CD4-positive, alpha-beta T cell (primary cell): ENCODE results near the gene ARHGEF11. TPM values are rescaled to one million over a fixed set of nuclear protein-coding genes. Genes with fewer than 3 reads are reported as not detected.

Source experiments
- ATAC-seq: fragments of 200-7000 bp; cut with Tn5 transposase; one replicate; pipeline ENCODE4 v1.10.0; 2022; ENCODE audit warnings: mild to moderate bottlenecking; ENCODE audit not compliant: poor library complexity
- CTCF ChIA-PET: fragments of 350-600 bp; sonication (Branson Sonifier 250); formaldehyde crosslinking; loops from one replicate; lab custom pipeline; 2021; ENCODE audit warnings: antibody characterized with exemption, inconsistent platforms; lab: Charles Lee
- POLR2A ChIA-PET: fragments of 350-600 bp; sonication (Branson Sonifier 250); formaldehyde crosslinking; loops from one replicate; lab custom pipeline; 2021; ENCODE audit warnings: antibody characterized with exemption, inconsistent platforms; lab: Charles Lee
- DNase-seq, 14 experiments: peaks; one replicate each; pipeline ENCODE4 v3.0.0-alpha.2; 2013 to 2020; ENCODE audit warnings: mixed read lengths in 2 of 14
- H3K27ac ChIP-seq, 2 donors: one replicate each; pipeline versions ENCODE4 v1.5.1 to v1.7.0; 2013; ENCODE audit warnings: low read length in 2 of 2, low read depth in 1 of 2, mild to moderate bottlenecking in 1 of 2
- H3K27me3 ChIP-seq, 2 experiments: 1 replicate in 1 of 2; 2 replicates in 1 of 2; pipeline versions ENCODE4 v1.6.1 to v1.7.0; 2013; ENCODE audit warnings: low read length in 2 of 2, control low read depth in 1 of 2, mild to moderate bottlenecking in 1 of 2, moderate library complexity in 1 of 2; ENCODE audit not compliant: insufficient read depth in 2 of 2, control insufficient read depth in 1 of 2
- H3K36me3 ChIP-seq: one replicate; pipeline ENCODE4 v1.6.1; 2013; ENCODE audit warnings: low read length, control low read depth; ENCODE audit not compliant: insufficient read depth
- H3K4me1 ChIP-seq: one replicate; pipeline ENCODE4 v1.6.1; 2013; ENCODE audit warnings: low read length, control low read depth; ENCODE audit not compliant: insufficient read depth
- H3K4me3 ChIP-seq: one replicate; pipeline ENCODE4 v1.5.1; 2013; ENCODE audit warnings: mild to moderate bottlenecking, low read length, moderate library complexity
- H3K9me3 ChIP-seq, 2 experiments: 1 replicate in 1 of 2; 2 replicates in 1 of 2; pipeline versions ENCODE4 v1.6.1 to v1.7.0; 2013; ENCODE audit warnings: low read length in 2 of 2, mild to moderate bottlenecking in 2 of 2, control low read depth in 1 of 2, moderate library complexity in 1 of 2; ENCODE audit not compliant: control insufficient read depth in 1 of 2, insufficient read depth in 1 of 2
- H3K27ac Mint-ChIP-seq: one replicate; pipeline ENCODE4 v1.8.0; 2020; ENCODE audit warnings: mixed read lengths
- H3K27me3 Mint-ChIP-seq: one replicate; pipeline ENCODE4 v1.8.0; 2021; ENCODE audit warnings: mixed read lengths
- H3K36me3 Mint-ChIP-seq: one replicate; pipeline ENCODE4 v1.8.0; 2021; ENCODE audit warnings: low read depth, mixed read lengths
- H3K4me1 Mint-ChIP-seq: one replicate; pipeline ENCODE4 v1.8.0; 2021; ENCODE audit warnings: low read depth, mixed read lengths
- H3K4me3 Mint-ChIP-seq: one replicate; pipeline ENCODE4 v1.8.0; 2020; ENCODE audit warnings: mild to moderate bottlenecking, mixed read lengths
- H3K9me3 Mint-ChIP-seq: one replicate; pipeline ENCODE4 v1.8.0; 2020; ENCODE audit warnings: mixed read lengths
- intact Hi-C, 2 experiments: fragments of 100-400 bp; cut with DNase I in 1 of 2; cut with micrococcal nuclease in 1 of 2; formaldehyde crosslinking; loops; one replicate each; pipeline versions ENCODE4 v1.15.1 to v1.9.0; 2023 to 2025; cut with DNase I, micrococcal nuclease
- total RNA-seq, 174 experiments: library from RNA in 2 of 174; stranded (reverse) in 2 of 174; gene quantifications; one replicate each; pipeline ENCODE4 v1.2.3 and lab custom pipeline; 2021 to 2026
- TF ChIP-seq, protein P1 (sequence below): fragments of 200-600 bp; IDR thresholded peaks from one replicate; pipeline ENCODE4 v1.8.0; 2022; ENCODE audit warnings: antibody characterized with exemption, mild to moderate bottlenecking

The ARHGEF11 gene
- total RNA-seq, 2 experiments from 2014 or later: 13.7 to 13.9 TPM

DNA sequence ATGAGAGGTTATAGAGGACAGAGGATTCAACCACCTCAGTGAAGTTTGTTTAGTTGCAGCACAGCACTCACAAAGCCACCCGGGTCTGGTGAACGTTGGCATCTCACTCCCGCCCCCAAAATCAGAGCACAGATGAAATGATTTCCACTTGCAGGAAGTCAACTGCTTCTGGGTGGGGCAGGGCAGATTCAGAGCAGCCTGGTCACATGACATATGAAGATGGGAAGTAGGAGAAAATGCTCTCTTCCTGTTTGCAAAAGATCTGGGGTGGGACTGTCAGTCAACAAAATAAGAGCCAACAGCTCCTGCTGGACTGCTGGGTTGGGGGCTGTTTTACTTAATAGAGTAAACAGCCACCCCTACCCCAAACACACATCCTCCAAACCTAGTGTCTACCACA, 81.9 kb downstream of the ARHGEF11 start:
- TF ChIP-seq, protein P1, sequence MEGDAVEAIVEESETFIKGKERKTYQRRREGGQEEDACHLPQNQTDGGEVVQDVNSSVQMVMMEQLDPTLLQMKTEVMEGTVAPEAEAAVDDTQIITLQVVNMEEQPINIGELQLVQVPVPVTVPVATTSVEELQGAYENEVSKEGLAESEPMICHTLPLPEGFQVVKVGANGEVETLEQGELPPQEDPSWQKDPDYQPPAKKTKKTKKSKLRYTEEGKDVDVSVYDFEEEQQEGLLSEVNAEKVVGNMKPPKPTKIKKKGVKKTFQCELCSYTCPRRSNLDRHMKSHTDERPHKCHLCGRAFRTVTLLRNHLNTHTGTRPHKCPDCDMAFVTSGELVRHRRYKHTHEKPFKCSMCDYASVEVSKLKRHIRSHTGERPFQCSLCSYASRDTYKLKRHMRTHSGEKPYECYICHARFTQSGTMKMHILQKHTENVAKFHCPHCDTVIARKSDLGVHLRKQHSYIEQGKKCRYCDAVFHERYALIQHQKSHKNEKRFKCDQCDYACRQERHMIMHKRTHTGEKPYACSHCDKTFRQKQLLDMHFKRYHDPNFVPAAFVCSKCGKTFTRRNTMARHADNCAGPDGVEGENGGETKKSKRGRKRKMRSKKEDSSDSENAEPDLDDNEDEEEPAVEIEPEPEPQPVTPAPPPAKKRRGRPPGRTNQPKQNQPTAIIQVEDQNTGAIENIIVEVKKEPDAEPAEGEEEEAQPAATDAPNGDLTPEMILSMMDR: no peak
- DNase-seq (peak; percentile 7 to 79 (median 43)), ATAC-seq (peak; percentile 81)
- intact Hi-C loops: loop anchor here (5.0 kb wide), 2 partner anchors 51 to 71 kb away; partner anchors contain the start of gene PEAR1 (in 2 of the 2)
- H3K9me3 Mint-ChIP-seq: no peaks in the 10 kb centered on the region
- H3K4me3 ChIP-seq: peak overlapping the region; percentile 47
- H3K9me3 ChIP-seq: peaks cover 0 to 6% of the 10 kb centered on the region in 2 experiments
- no peaks in the 10 kb centered on the region for H3K27me3 ChIP-seq
- peaks cover 45% of the 10 kb centered on the region for H3K4me1 Mint-ChIP-seq
- CTCF ChIA-PET: no interaction called here
- peak overlapping the region; percentile 90 for H3K4me3 Mint-ChIP-seq
- H3K36me3 ChIP-seq: peaks cover 10% of the 10 kb centered on the region
- peak overlapping the region; percentile 38 to 55 for H3K27ac ChIP-seq
- H3K27me3 Mint-ChIP-seq: peaks cover 5% of the 10 kb centered on the region
- POLR2A ChIA-PET: interaction anchor here (1.0 kb wide), 2 partner anchors 32 to 36 kb away, joined by 3 to 4 read pairs; no protein-coding TSS in a partner anchor
- peaks cover 55% of the 10 kb centered on the region for H3K36me3 Mint-ChIP-seq
- peak overlapping the region; percentile 91 for H3K27ac Mint-ChIP-seq
- H3K4me1 ChIP-seq: peaks cover 37% of the 10 kb centered on the region

DNA sequence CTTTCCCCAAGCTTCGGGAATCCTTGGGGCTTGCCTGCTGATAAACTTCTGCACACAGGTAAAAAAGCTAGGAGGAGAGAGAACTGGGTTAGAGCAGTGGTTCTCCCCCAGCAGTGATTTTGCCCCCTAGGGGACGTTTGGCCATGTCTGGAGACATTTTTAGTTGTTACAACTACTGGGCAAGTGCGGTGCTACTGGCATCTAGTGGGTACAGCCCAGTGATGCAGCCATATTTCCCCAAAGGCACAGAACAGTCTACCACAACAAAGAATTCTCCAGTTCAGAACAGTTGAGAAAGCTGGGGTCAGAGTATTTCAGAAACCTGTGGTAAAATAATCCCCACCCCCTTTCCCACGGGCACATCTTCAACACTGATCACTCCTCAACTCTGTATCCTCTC, 83.8 kb downstream of the ARHGEF11 start:
- Histone ChIP-seq H3K27ac (no peak overlapping the region), H3K4me3 (no peak overlapping the region), H3K4me1 (peaks cover 37% of the 10 kb centered on the region), H3K9me3 (peaks cover 0 to 6% of the 10 kb centered on the region in 2 experiments), H3K36me3 (peaks cover 29% of the 10 kb centered on the region), H3K27me3 (no peaks in the 10 kb centered on the region)
- H3K36me3 Mint-ChIP-seq: peaks cover 74% of the 10 kb centered on the region
- no peaks in the 10 kb centered on the region for H3K9me3 Mint-ChIP-seq
- DNase-seq (peak in 9 of 14 experiments; percentile 2 to 64 (median 35)), ATAC-seq (peak; percentile 81)
- peak overlapping the region; percentile 44 for H3K27ac Mint-ChIP-seq
- ChIA-PET CTCF (interaction anchor here (1.3 kb wide), 1 partner anchor 13 kb away, joined by 3 read pairs; no protein-coding TSS in a partner anchor), POLR2A (interaction anchor here (1.1 to 1.7 kb wide), 2 partner anchors 8 to 23 kb away, joined by 3 to 4 read pairs; no protein-coding TSS in a partner anchor)
- peak overlapping the region; percentile 72 for H3K4me3 Mint-ChIP-seq
- H3K27me3 Mint-ChIP-seq: no peaks in the 10 kb centered on the region
- peaks cover 55% of the 10 kb centered on the region for H3K4me1 Mint-ChIP-seq
- TF ChIP-seq, protein P1: peak; percentile 55
- intact Hi-C loops: loop anchor here (5.0 kb wide), 2 partner anchors 49 to 69 kb away; partner anchors contain the start of gene PEAR1 (in 2 of the 2)

- H3K4me1 ChIP-seq: peaks cover 37% of the 10 kb centered on the region
- peaks cover 0 to 6% of the 10 kb centered on the region in 2 experiments for H3K9me3 ChIP-seq
- no peaks in the 10 kb centered on the region for H3K27me3 ChIP-seq
- H3K4me3 Mint-ChIP-seq: no peak overlapping the region
- intact Hi-C loops: loop anchor here (5.0 kb wide), 2 partner anchors 48 to 68 kb away; partner anchors contain the start of gene PEAR1 (in 2 of the 2)
- ChIA-PET POLR2A (no interaction called here), CTCF (no interaction called here)
- TF ChIP-seq, protein P1: no peak
- no peak overlapping the region for H3K27ac ChIP-seq
- DNase-seq (no peak), ATAC-seq (no peak)
- peaks cover 45% of the 10 kb centered on the region for H3K36me3 ChIP-seq
- peaks cover 92% of the 10 kb centered on the region for H3K36me3 Mint-ChIP-seq
- peaks cover 55% of the 10 kb centered on the region for H3K4me1 Mint-ChIP-seq
- no peaks in the 10 kb centered on the region for H3K9me3 Mint-ChIP-seq
- H3K4me3 ChIP-seq: no peak overlapping the region
- H3K27ac Mint-ChIP-seq: no peak overlapping the region
- no peaks in the 10 kb centered on the region for H3K27me3 Mint-ChIP-seq
Measured at GRCh38 chr1:156959925-156960324, 85.6 kb downstream of the ARHGEF11 start.
